ENCODE measurements around the gene ZNF558. TPM values are rescaled to one million over a fixed set of nuclear protein-coding genes. Genes with fewer than 3 reads are reported as not detected.

Gene ZNF558
- polyA plus RNA-seq, 6 donors from 2014 or later, result 4.8 to 12.0 (median 10.2) TPM; not detected in 1

Other genes with a start within 250 kb of the ZNF558 start
- under 1 TPM in 1 of 6 donors, not detected in 5; 0.31 TPM for gene ADAMTS10, start 221.6 kb downstream of the ZNF558 start, polyA plus RNA-seq (ENCODE audit: low read depth in 6 of 6)
- not detected for gene NFILZ, start 201.7 kb downstream of the ZNF558 start, polyA plus RNA-seq (ENCODE audit: low read depth in 6 of 6)
- gene ACTL9, start 133.5 kb downstream of the ZNF558 start, polyA plus RNA-seq (ENCODE audit: low read depth in 6 of 6), result not detected
- not detected for gene OR2Z1, start 110.7 kb downstream of the ZNF558 start, polyA plus RNA-seq (ENCODE audit: low read depth in 6 of 6)
- not detected for gene MBD3L1, start 73 bp upstream of the ZNF558 start, polyA plus RNA-seq (ENCODE audit: low read depth in 6 of 6)
- gene MUC16, start 178.1 kb upstream of the ZNF558 start, polyA plus RNA-seq (ENCODE audit: low read depth in 6 of 6), result not detected

All from naive B cell (primary cell).